Measurements from ENCODE around the gene IL19.

IL19 gene

GRCh38 chr1:206801467-206801866 lies 30.9 kb downstream of the IL19 start:
- in situ Hi-C loops (cut with MboI; ENCODE audit: low sequenced_read_pairs, unreplicated experiment): no loop called here
- no peak for DNase-seq (ENCODE audit: low spot score)
- no peak for TF ChIP-seq CTCF (IDR thresholded peaks at IDR 0.05; ENCODE audit: borderline replicate concordance, control extremely low read depth, extremely low read depth, insufficient read depth, missing control alignments)

- TF ChIP-seq CTCF (IDR thresholded peaks at IDR 0.05; ENCODE audit: borderline replicate concordance, control extremely low read depth, extremely low read depth, insufficient read depth, missing control alignments): no peak
- DNase-seq (ENCODE audit: low spot score): no peak
- in situ Hi-C loops (cut with MboI; ENCODE audit: low sequenced_read_pairs, unreplicated experiment): no loop called here
These were observed 31.8 kb downstream of the IL19 start for GRCh38 chr1:206802401-206802800.

- in situ Hi-C loops (cut with MboI; ENCODE audit: low sequenced_read_pairs, unreplicated experiment): no loop called here
- DNase-seq (ENCODE audit: low spot score): peak; percentile 67
These were observed 32.7 kb downstream of the IL19 start for GRCh38 chr1:206803221-206803730.

GRCh38 chr1:206804156-206804737 lies 33.7 kb downstream of the IL19 start:
- in situ Hi-C loops (cut with MboI; ENCODE audit: low sequenced_read_pairs, unreplicated experiment): no loop called here
- no peak for DNase-seq (ENCODE audit: low spot score)
- no peak for TF ChIP-seq CTCF (IDR thresholded peaks at IDR 0.05; ENCODE audit: borderline replicate concordance, control extremely low read depth, extremely low read depth, insufficient read depth, missing control alignments)

More at GRCh38 chr1:206803221-206803730, 32.7 kb downstream of the IL19 start:
- no peak for TF ChIP-seq CTCF (IDR thresholded peaks at IDR 0.05; ENCODE audit: borderline replicate concordance, control extremely low read depth, extremely low read depth, insufficient read depth, missing control alignments)

- no peak for TF ChIP-seq CTCF (IDR thresholded peaks at IDR 0.05; ENCODE audit: borderline replicate concordance, control extremely low read depth, extremely low read depth, insufficient read depth, missing control alignments)
- DNase-seq (ENCODE audit: low spot score): no peak
- in situ Hi-C loops (cut with MboI; ENCODE audit: low sequenced_read_pairs, unreplicated experiment): no loop called here
These were observed 34.8 kb downstream of the IL19 start for GRCh38 chr1:206805357-206805756.

- in situ Hi-C loops (cut with MboI; ENCODE audit: low sequenced_read_pairs, unreplicated experiment): no loop called here
- TF ChIP-seq CTCF (IDR thresholded peaks at IDR 0.05; ENCODE audit: borderline replicate concordance, control extremely low read depth, extremely low read depth, insufficient read depth, missing control alignments): peak; percentile 58
- no peak for DNase-seq (ENCODE audit: low spot score)
These were observed 38.0 kb downstream of the IL19 start for GRCh38 chr1:206808615-206809014.
